HG02610 (cell line): ENCODE measurements around the gene SHANK3.

Experiments used
- ATAC-seq: cut with Tn5 transposase; IDR thresholded peaks from one replicate; pipeline ENCODE4 v1.9.1; 2021; ENCODE audit warnings: mild to moderate bottlenecking, moderate library complexity; ENCODE audit not compliant: unreplicated experiment

The SHANK3 gene

DNA sequence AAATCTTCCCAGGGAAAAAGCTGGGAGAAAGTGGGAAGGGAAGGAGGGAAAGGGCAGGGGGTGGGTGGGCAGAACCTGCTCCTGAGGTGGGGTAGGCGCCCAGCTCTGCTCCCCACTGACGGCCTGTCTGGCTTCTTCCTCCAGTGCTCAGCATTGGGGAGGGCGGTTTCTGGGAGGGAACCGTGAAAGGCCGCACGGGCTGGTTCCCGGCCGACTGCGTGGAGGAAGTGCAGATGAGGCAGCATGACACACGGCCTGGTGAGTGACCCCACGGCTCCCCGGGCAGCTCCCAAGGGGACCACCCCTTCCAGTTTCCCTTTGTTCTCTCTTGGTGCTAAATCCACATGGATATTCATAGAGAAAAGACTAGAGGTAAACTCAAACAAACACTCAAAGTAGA lies 25.9 kb downstream of the SHANK3 start:
- no peak for ATAC-seq

DNA sequence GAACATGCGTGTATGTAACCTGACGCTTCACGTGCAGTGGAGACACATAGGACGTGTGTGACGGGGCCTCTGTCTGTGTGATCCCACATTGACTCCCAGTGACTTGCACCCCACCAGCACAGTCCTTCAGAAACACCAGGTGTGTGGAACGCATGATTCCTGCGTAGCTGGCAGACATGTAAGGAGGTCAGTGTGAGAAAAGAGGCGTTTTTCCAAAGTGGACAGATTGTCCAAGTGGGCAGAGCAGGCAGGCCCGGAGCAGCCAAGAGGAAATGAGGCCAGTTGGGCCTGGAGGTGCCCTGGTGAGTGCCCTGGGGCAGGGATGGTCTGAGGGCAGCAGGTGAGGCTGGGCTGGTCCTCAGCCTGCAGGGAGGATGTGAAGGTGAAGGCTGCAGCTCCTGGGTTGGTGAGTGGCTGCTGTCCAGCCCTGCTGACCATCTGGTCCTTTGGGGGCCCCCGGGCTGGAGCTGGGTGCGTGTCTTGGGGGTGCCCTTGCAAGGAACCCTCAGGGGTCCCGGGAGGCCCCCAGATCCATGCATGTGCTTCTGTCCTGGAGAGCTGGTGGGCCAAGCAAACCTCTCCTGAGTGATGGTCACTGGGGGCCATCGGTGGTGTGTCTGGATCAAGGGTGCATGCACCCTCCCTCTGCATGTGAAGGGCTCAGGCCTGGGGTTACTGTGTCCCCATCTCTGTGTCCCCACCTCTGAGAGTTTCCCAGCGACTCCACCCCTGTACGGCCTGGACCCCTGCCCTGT lies 26.6 kb downstream of the SHANK3 start:
- no peak for ATAC-seq

DNA sequence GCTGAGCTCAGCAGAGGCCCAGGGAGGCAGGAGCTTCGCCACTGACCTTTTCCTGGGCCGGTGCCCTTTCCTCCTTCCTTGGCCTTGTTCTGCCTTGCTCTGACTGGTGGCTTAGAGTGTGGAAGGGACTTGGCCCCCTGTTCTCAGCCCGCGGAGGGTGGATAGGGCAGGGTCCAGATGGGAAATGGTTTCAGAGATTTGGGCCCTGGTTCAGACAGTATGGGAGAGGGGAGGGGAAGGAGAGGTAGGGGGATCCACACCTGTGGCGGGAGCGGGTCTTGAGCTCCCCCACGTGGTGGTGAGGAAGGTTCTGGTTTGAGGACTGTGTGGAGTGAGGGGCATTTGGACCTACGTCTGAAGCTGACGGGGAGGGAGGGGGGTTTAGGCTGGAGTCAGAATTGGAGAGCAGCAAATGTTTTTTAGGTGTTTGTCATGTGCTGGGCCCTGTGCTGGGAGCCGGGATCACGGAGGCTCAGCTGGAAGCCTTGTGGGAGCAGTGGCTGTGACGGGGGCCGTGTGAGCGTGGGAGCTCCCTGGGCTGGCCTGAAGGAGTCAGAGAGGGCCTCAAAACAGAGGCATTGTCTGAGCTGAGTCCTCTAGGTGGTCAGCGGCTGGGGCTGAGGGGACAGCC lies 27.2 kb downstream of the SHANK3 start:
- no peak for ATAC-seq

DNA sequence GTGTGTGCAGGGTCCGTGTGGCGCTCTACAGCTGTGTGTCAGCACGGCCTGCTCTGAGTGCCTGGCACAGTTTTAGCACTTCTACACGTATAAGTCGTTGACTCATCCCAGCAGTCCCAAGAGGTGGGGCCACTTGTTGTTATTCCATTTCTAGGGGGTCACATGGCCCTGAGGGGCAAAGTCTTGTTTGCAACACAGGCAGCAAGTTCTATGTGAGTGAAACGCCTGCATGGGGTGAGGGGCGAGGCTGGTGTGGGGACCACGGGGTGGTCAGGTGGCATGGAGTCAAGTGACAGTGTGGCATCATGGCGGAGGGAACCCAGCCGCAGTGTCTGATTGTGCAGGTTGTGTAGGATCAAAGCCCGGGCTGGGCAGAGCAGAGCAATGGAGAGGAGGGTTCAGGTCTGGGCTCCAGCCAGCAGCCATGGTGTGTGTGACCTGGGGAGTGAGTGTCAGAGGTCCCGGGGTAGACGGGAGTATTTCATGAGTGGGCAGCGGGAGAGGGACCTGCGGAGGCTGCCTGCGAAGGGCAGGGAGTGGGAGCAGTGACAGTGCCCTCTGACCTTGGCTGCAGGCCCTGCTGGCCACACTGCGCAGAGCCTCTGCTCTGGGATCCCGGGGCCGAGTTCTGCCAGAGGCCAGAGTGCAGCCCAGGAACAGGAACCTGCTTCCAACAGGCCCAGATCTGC lies 27.9 kb downstream of the SHANK3 start:
- ATAC-seq: no peak

DNA sequence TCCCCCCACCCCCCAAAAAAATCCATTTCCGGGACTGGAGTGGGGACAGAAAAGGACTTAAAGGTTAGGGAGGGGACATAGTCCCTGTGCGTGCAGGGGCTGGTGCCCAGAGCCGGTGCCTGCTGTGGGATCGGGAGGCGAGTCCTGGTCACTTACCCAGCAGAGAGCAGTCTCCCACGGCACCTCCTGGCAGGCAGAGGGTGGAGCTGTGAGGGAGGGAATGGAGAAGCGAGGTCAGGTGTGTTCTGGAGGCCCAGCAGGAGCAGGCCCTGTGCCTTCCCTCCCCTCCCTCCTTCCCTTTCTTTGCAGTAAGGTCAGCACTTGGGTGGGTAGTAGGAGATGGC lies 28.4 kb downstream of the SHANK3 start:
- ATAC-seq: no peak

DNA sequence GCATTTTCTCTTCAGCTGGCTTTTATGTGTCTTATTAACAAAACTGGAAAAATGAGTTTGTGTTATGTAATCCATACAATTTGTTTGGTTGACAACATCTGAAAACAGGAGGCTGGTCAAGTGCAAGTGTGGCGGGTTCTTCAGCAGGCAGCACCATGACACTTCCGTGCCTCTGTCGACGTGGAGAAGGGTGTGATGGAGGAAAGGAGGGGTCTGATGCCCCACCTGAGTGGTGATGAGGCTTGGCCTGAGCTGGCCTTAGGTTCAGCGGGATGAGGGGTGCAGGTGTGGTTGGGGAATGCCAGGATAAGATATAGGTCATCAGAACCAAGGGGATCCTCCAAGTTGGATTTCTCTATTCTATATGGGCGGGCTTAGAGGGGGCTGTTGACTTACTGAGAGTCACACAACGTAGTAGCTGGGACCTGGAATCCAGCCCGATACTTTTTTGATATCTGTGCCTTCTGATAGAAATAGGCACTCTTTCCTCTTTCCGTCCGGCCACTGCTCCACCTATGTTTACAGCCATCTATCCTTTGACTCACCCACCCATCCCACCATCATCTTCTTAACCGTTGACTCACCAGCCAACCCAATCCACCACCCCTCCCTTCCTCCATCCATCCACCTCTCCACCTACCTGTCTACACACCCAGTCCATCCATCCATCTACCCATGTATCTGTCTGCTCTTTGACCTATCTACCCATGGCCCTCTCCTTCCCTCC lies 29.0 kb downstream of the SHANK3 start:
- no peak for ATAC-seq

DNA sequence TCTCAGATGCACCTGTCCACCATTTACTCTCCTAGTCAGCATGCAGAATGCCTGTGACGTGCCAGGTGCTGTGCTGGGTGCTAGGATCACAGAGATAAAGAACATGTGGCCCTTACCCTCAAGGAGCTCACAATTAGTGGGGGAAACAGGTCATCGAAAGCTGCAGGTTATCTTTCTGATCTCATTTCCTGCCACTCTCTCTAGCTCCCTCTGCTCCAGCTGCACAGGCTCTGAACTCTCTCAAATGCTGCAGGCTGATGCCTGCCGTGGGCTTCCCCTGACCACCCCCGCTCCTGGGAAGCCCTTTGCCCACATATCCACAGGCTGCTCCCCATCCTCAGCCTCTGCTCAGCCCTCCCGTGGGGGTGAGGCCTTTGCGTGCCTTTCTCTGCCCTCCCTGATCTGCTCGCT lies 29.6 kb downstream of the SHANK3 start:
- ATAC-seq: no peak

DNA sequence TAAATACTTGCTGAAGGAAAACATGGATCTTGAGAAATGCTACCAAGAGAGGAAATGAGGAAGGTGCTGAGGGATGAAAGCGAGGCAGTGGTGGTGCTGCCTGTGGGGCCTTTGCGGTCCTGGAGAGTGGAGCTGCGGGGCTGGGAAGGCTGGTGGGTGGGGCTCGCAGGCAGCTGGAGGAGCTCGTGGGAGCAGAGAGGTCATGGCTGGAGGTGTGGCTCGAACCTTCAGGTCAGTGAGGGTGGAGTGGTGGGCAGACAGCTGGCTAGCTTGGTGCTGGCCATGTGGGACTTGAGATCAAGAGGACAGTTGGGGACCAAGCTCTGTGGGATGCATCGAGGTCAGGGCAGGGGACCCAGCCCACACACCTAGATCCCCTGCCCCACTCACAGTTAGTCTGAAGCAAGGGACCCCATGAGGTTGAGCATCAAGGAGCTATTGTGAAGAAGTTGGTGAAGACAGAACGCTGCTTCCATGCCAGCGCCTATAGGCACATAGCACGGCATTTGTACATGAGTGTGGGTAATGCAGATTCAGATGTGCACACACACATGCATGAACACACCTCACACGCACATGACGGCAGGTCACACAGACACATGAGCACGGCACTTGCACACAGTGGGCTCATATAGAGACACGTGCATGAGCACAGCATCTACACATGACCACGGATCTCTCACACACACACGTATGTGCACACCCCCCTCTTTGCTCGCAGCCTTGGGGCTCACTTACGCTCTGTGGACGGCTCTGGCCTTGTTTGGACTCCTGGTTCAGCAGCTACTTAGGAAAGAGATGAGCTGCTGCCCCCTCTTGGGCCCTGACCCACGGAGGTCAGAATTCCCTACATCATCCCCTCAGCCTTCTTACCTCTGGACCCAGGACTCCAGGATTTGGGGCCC lies 30.4 kb downstream of the SHANK3 start:
- ATAC-seq: no peak

DNA sequence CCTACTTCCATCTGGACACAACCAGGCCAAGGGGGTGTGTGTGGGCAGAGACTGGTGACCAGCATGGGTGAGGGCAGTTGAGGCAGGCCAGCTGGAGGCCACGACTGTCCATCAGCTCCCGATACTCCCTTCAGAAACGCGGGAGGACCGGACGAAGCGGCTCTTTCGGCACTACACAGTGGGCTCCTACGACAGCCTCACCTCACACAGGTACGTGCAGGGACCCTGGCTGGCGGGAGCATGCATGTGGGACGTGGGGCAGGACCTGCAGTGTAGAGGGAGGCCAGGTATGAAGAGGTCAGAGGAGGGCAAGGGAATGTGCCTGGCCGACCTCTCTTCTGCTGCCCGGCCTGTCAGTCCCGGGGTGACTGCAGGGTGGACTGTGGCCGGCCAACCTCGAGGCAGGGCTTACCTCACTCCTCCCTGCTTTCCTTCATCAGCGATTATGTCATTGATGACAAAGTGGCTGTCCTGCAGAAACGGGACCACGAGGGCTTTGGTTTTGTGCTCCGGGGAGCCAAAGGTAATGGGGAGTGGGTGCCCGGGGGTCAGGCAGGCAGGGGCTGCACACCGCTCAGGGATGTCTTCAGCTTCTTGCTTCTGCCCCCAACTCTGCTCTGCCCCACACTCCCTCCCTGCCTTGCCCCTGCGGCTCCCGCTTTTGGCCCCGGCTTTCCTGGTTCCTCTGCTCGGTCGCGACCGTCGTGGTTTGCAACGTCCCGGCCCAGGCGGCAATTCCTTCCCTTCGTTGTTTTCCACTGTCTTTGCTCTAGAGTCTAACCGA lies 31.3 kb downstream of the SHANK3 start:
- ATAC-seq: no peak

DNA sequence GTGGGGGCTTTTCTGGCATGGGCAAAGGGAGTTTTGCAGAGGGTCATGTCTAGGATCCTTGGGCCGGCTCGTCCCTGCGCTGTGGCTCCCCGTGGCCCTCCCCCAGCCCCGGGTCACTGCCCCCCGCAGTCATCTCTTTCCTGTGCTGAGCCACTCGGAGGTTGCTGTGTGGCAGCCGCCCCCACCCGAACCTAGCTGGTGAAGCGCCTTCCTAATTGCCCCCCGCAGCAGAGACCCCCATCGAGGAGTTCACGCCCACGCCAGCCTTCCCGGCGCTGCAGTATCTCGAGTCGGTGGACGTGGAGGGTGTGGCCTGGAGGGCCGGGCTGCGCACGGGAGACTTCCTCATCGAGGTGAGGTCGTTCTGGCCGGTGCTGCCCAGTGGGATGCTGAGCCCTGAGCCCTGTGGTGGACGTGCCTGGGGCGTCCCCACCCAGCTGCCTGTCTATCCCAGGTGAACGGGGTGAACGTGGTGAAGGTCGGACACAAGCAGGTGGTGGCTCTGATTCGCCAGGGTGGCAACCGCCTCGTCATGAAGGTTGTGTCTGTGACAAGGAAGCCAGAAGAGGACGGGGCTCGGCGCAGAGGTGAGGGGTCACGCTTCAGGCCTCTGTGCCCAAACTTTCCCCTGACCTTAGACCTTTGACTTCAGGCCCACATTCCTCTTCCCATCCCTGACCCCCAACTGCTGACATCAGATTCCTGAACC lies 32.0 kb downstream of the SHANK3 start:
- ATAC-seq: no peak

DNA sequence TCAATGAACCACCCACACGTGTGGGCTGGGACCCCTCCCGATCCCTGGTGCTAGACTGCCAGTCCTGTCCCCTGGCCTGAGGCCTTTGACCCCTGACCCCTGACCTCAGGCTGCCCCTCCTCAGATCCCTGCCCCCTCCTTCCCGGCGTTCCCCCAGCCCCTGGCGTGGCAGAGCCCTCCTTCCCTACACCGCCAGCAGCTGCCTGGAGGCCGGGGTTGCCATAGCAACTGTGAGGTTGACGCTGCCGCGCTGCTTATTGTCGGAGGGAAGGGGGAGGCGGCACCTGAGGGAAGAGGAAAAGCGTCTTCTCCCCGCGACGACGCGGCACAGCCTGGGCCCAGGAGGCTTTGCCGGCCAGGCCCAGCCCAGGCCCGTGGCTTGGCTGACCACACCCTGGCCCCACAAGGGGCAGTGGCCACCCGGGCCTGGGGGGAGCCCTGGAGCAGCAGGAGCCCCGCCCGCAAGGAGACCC lies 32.6 kb downstream of the SHANK3 start:
- no peak for ATAC-seq

DNA sequence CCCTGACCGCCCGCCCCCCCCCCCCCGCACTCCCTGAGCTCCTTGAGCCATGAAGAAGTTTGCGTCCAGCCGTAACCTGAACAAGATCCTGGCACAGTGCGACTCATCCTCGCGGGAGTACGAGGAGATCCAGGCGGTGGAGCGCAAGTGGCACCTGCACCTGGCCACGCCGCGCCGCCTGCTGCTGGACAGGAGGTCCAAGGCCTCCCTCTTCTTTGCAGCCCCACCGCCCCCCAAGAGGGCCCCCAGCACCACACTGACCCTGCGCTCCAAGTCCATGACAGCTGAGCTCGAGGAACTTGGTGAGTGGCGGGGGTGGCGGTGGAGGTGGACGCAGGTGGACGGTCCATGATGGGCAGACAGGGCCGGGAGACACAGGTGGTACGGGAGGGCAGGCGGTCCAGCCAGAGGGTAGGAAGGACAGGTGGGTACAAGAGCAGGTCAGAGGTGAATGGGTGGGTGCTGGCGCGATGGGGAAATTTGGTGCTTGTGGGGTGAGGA lies 33.3 kb downstream of the SHANK3 start:
- ATAC-seq: no peak

DNA sequence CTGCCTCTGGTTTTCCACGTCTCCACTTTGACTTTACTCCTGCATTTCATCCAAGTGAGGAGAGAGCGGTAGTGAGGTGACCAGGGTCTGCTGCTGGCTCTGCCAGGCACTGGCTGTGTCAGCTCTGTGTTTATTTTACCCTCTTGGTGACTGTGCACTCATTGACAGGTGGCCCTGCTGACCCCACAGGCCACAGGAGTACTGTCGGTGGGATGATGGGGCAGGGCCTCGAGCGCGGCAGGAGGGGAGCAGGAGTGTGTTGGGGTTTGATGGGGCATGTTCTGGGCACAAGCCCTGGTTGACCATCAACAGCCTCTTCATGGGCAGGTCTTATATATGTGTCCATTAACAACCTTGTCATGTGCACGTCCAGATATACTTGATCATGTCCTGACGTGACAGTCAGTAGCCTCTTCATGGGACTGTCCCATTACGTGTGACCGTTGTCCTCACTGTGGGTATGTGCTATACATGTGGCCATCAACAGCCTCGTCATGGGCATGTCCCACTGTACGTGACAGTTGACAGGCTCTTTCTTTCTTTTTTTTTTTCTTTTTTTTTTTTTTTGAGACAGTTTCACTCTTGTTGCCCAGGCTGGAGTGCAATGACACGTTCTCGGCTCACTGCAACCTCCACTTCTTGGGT lies 34.0 kb downstream of the SHANK3 start:
- ATAC-seq: no peak

DNA sequence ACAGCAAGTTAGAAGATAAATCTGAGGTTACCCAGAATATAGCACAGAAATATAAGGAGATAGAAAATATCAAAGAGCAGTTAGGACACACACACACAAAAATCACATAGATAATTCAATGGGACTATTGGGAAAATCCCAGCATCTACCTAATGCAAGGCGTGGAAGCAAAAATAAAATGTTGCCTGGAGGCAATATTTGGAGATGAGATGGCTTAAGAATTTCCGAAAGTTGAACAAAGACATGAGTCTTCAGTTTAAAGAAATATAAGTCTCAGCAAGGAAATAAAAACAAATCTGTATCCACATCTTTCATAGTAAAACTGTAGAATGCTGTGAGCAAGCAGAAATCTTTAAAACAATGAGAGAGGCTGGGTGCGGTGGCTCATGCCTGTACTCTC lies 35.9 kb downstream of the SHANK3 start:
- ATAC-seq: no peak

DNA sequence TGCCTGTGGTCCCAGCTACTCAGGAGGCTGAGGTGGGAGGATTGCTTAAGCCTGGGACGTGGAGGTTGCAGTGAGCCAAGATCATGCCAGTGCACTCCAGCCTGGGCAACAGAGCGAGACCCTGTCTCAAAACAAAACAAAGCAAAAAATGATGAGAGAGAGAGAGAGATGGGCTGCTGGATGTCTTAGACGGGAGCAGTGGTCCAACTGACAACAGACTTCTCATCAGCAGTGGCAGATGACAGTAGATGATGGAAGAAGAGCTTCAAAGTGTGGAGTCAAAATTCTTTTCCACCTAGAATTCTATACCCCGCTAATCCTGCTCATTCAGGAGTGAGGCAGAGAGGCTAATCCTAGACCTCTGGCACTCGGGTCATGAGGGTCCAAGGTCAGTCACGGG lies 36.4 kb downstream of the SHANK3 start:
- ATAC-seq: no peak

DNA sequence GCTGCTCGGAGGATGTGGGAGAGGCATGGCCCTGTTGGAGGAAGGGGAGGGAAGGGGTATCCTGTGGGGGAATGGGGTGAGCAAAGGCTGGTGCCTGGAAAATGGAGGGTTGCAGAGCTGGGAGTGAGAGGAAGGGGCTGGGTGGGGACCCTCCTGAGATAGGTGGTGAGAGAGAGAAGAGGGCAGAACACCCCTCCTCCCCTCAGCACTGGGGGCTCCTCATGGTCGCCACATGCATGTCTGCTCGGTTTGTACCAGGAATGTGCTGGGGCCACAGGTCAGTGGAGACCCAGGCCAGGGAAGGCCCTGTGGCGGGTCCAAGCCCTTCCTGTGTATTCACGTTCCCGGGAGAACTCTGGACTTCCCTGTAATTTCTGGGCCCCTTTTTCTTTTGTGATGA lies 37.6 kb downstream of the SHANK3 start:
- ATAC-seq: no peak

DNA sequence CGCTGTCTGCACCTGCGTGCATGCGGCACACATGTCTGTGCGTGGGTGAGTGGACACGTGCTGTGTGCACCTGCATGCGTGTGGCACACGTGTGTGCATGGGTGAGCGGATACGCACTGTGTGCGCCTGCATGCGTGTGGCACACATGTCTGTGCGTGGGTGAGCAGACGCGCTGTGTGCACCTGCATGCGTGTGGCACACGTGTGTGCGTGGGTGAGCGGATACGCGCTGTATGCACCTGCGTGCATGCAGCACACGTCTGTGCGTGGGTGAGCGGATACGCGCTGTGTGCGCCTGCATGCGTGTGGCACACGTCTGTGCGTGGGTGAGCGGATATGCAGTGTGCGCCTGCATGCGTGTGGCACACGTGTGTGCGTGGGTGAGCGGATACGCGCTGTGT lies 38.3 kb downstream of the SHANK3 start:
- ATAC-seq: no peak
